Common myeloid progenitor, CD34-positive (primary cell): ENCODE data around the gene UTP4.

ENCODE experiments used
- CTCF ChIA-PET: fragments of 350-600 bp; sonication (Branson Sonifier 250); formaldehyde crosslinking; loops from one replicate; lab custom pipeline; 2021; ENCODE audit warnings: antibody characterized with exemption; lab: Charles Lee
- POLR2A ChIA-PET: fragments of 350-600 bp; sonication (Branson Sonifier 250); formaldehyde crosslinking; loops from one replicate; lab custom pipeline; 2021; ENCODE audit warnings: antibody characterized with exemption; lab: Charles Lee
- DNase-seq, 3 donors: peaks; one replicate each; pipeline versions ENCODE4 v3.0.0 to v3.0.0-alpha.2; 2013
- H3K27ac ChIP-seq, 2 experiments: 1 replicate in 1 of 2; 2 replicates in 1 of 2; pipeline ENCODE4 v1.7.0; 2013; ENCODE audit warnings: inconsistent platforms in 2 of 2, low read length in 2 of 2, mild to moderate bottlenecking in 2 of 2, low read depth in 1 of 2, moderate library complexity in 1 of 2; ENCODE audit not compliant: severe bottlenecking in 2 of 2, insufficient read depth in 1 of 2, poor library complexity in 1 of 2
- H3K27me3 ChIP-seq, 5 experiments: replicated peaks in 2 of 5; 1 replicate in 3 of 5; 2 replicates in 2 of 5; pipeline versions ENCODE4 v1.6.1 to v1.7.0; 2013; ENCODE audit warnings: low read length in 4 of 5, mild to moderate bottlenecking in 2 of 5, moderate library complexity in 2 of 5, inconsistent platforms in 1 of 5; ENCODE audit not compliant: insufficient read depth in 5 of 5, control insufficient read depth in 4 of 5
- H3K36me3 ChIP-seq, 4 experiments: 1 replicate in 2 of 4; 2 replicates in 2 of 4; pipeline versions ENCODE4 v1.6.1 to v1.7.0; 2013; ENCODE audit warnings: low read length in 3 of 4, control low read depth in 1 of 4, mild to moderate bottlenecking in 1 of 4; ENCODE audit not compliant: control insufficient read depth in 4 of 4, insufficient read depth in 4 of 4
- H3K4me1 ChIP-seq, 4 experiments: 1 replicate in 3 of 4; 2 replicates in 1 of 4; pipeline versions ENCODE4 v1.6.1 to v1.7.1; 2013; ENCODE audit warnings: low read length in 3 of 4, mild to moderate bottlenecking in 3 of 4, control low read depth in 1 of 4, inconsistent platforms in 1 of 4, moderate library complexity in 1 of 4; ENCODE audit not compliant: control insufficient read depth in 4 of 4, insufficient read depth in 4 of 4; ENCODE audit errors: control extremely low read depth in 1 of 4
- H3K4me3 ChIP-seq, 7 experiments: 1 replicate in 4 of 7; 2 replicates in 3 of 7; pipeline versions ENCODE4 v1.5.1 to v1.7.0; 2013; ENCODE audit warnings: mild to moderate bottlenecking in 7 of 7, low read length in 6 of 7, moderate library complexity in 6 of 7, inconsistent platforms in 2 of 7, low read depth in 2 of 7, control low read depth in 1 of 7; ENCODE audit not compliant: insufficient read depth in 4 of 7, control insufficient read depth in 1 of 7; ENCODE audit errors: extremely low read depth in 1 of 7
- H3K9me3 ChIP-seq, 5 experiments: 1 replicate in 4 of 5; 2 replicates in 1 of 5; pipeline versions ENCODE4 v1.6.1 to v1.7.1; 2013; ENCODE audit warnings: low read length in 4 of 5, mild to moderate bottlenecking in 2 of 5, inconsistent platforms in 1 of 5, low read depth in 1 of 5, moderate library complexity in 1 of 5; ENCODE audit not compliant: control insufficient read depth in 4 of 5, insufficient read depth in 2 of 5; ENCODE audit errors: control extremely low read depth in 1 of 5
- WGBS: methylation state at CpG from one replicate; pipeline ENCODE4 v1.1.5; 2013; ENCODE audit not compliant: insufficient coverage; 5-methylcytosine and 5-hydroxymethylcytosine counted together

UTP4 gene

DNA sequence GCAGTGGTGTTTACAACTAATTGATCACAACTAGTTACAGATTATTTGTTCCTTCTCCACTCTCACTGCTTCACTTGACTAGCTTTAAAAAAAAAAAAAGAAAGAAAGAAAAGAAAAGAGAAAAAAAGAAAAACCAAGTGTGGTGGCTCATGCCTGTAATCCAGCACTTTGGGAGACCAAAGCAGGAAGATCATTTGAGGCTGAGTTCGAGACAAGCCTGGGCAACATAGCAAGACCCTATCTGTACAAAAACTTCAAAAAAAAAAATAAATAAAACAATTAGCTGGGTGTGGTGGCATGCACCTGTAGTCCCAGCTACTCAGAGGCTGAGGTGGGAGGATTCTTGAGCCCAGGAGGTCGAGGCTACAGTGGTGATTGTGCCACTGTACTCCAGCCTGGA lies 58.7 kb downstream of the UTP4 start:
- WGBS, result no CpG with 5 or more reads among the region's 2 CpGs
- no peaks in the 10 kb centered on the region for H3K36me3 ChIP-seq
- ChIA-PET POLR2A (no interaction called here), CTCF (interaction anchor here (1.5 kb wide), 1 partner anchor 10 kb away, joined by 3 read pairs; no protein-coding TSS in a partner anchor)
- no peaks in the 10 kb centered on the region for H3K9me3 ChIP-seq
- H3K27ac ChIP-seq, result no peak overlapping the region
- peaks cover 0 to 17% (median 7%) of the 10 kb centered on the region in 5 experiments for H3K27me3 ChIP-seq
- no peak for DNase-seq
- peaks cover 7 to 39% (median 23%) of the 10 kb centered on the region in 4 experiments for H3K4me1 ChIP-seq
- H3K4me3 ChIP-seq, result no peak overlapping the region

- DNase-seq, result no peak
- peaks cover 0 to 5% (median 2%) of the 10 kb centered on the region in 5 experiments for H3K27me3 ChIP-seq
- peaks cover 0 to 13% (median under 1%) of the 10 kb centered on the region in 4 experiments for H3K4me1 ChIP-seq
- no peaks in the 10 kb centered on the region for H3K36me3 ChIP-seq
- ChIA-PET CTCF (interaction anchor here (1.6 kb wide), 1 partner anchor 95 kb away, joined by 4 read pairs; no protein-coding TSS in a partner anchor), POLR2A (no interaction called here)
- no peaks in the 10 kb centered on the region for H3K9me3 ChIP-seq
- H3K27ac ChIP-seq, result no peak overlapping the region
- H3K4me3 ChIP-seq, result no peak overlapping the region
These were observed 61.4 kb downstream of the UTP4 start for GRCh38 chr16:69193855-69194254.

DNA sequence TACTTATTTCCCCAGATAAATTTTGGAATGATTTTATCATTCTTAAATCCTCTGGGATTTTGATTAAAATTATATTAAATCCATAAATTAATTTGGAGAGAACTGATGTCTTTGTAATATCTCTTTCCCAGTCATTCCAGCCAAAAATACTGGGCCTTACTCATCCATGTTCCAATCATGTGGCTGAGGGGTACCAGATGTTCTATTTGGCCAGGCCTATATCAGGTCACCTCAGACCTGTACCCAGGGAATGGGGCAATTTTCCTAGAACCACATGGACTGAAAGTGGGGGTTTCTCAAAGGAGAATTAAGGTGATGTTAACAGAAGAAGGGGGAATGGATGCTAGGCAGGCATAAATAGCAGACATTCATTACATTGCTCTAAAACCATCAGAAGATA lies 62.0 kb downstream of the UTP4 start:
- H3K9me3 ChIP-seq, result no peaks in the 10 kb centered on the region
- peaks cover 0 to 12% (median 0%) of the 10 kb centered on the region in 4 experiments for H3K4me1 ChIP-seq
- no peak for DNase-seq
- ChIA-PET POLR2A (no interaction called here), CTCF (interaction anchor here (1.6 kb wide), 1 partner anchor 94 kb away, joined by 4 read pairs; no protein-coding TSS in a partner anchor)
- H3K27me3 ChIP-seq, result peaks cover 0 to 3% (median 1%) of the 10 kb centered on the region in 5 experiments
- H3K4me3 ChIP-seq, result no peak overlapping the region
- no peak overlapping the region for H3K27ac ChIP-seq
- H3K36me3 ChIP-seq, result no peaks in the 10 kb centered on the region

- H3K27ac ChIP-seq, result no peak overlapping the region
- peaks cover 0 to 3% (median 1%) of the 10 kb centered on the region in 5 experiments for H3K27me3 ChIP-seq
- H3K4me3 ChIP-seq, result no peak overlapping the region
- POLR2A ChIA-PET, result interaction anchor here (0.6 kb wide), 1 partner anchor 40 kb away, joined by 3 read pairs; no protein-coding TSS in a partner anchor
- 100% methylated on average over 2 of the region's 4 CpGs for WGBS
- CTCF ChIA-PET, result interaction anchor here (0.7 kb wide), 1 partner anchor 16 kb away, joined by 5 read pairs; no protein-coding TSS in a partner anchor
- no peaks in the 10 kb centered on the region for H3K9me3 ChIP-seq
- H3K36me3 ChIP-seq, result no peaks in the 10 kb centered on the region
- H3K4me1 ChIP-seq, result peaks cover 0 to 4% (median 0%) of the 10 kb centered on the region in 4 experiments
- no peak for DNase-seq
These were observed 63.0 kb downstream of the UTP4 start for GRCh38 chr16:69195369-69196029.

DNA sequence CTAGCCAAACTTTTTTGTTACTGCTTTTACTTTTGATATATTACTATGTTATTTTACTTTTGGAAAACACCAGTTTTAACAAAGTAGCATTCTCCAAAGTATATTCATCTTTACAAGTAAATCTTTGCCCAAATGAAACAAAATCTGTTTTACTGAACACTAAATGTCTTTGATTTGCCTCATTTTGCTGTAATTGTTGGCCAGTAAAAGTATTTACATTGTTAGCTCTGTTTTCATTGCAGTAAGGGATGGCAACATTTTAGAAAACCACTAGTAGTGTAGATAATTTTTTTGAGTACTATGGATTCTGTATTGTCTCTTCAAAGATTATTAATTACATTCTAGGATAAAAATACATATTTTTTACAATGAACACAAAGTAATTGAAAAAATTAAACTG lies 65.1 kb downstream of the UTP4 start:
- Histone ChIP-seq H3K27me3 (peaks cover 0 to 2% (median 0%) of the 10 kb centered on the region in 5 experiments), H3K9me3 (no peaks in the 10 kb centered on the region), H3K36me3 (no peaks in the 10 kb centered on the region), H3K27ac (no peak overlapping the region), H3K4me3 (no peak overlapping the region), H3K4me1 (no peaks in the 10 kb centered on the region)
- ChIA-PET CTCF (no interaction called here), POLR2A (no interaction called here)
- no peak for DNase-seq

DNA sequence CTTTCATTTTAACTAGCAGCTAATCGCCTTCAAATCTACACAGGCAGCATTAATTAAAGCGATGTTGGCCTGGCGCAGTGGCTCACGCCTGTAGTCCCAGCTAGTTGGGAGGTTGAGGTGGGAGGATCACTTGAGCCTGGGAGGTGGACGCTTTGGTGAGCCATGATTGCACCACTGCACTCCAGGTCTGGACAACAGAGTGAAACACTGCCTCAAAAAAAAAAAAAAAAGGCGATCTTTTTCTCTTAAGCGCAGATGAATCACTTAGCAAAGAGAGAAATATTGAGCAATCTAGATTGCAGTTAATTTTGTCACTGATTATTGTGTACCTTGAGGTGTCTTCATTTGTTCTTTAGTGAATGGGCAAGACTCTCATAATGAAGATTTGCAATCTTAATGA lies 66.9 kb downstream of the UTP4 start:
- no peak overlapping the region for H3K27ac ChIP-seq
- no peaks in the 10 kb centered on the region for H3K9me3 ChIP-seq
- no peaks in the 10 kb centered on the region for H3K36me3 ChIP-seq
- CTCF ChIA-PET, result no interaction called here
- DNase-seq, result no peak
- POLR2A ChIA-PET, result no interaction called here
- peaks cover 0 to 2% (median 0%) of the 10 kb centered on the region in 5 experiments for H3K27me3 ChIP-seq
- H3K4me3 ChIP-seq, result no peak overlapping the region
- H3K4me1 ChIP-seq, result no peaks in the 10 kb centered on the region
- 96% methylated on average over 4 of the region's 7 CpGs for WGBS

DNA sequence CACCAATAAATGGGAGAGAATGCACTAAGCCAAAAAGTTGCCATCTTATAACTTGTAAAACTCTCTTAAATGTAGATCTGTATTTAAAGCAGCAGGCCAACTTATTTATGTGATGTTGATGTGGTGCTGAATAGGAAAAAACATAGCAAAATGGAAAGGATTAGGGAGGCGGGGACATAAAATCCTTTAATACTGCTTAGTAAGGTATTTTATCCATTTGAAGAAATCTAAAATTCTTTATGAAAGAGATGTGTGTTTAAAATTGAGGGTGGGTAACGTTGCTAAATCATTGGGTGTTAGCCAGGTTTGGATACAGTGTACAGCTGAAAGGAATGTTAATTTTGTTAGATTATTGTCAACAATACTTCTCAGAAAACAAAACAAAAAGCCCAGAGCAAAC lies 68.8 kb downstream of the UTP4 start:
- no peaks in the 10 kb centered on the region for H3K4me1 ChIP-seq
- DNase-seq, result no peak
- ChIA-PET POLR2A (interaction anchor here (0.6 kb wide), 1 partner anchor 51 kb away, joined by 5 read pairs; no protein-coding TSS in a partner anchor), CTCF (no interaction called here)
- no peak overlapping the region for H3K27ac ChIP-seq
- no peak overlapping the region for H3K4me3 ChIP-seq
- no peaks in the 10 kb centered on the region for H3K9me3 ChIP-seq
- WGBS, result no CpG with 5 or more reads among the region's 2 CpGs
- peaks cover 0 to 2% (median 0%) of the 10 kb centered on the region in 5 experiments for H3K27me3 ChIP-seq
- no peaks in the 10 kb centered on the region for H3K36me3 ChIP-seq
